Fibroblast of the aortic adventitia (primary cell): ENCODE results near the gene FLII. TPM values are rescaled to one million over a fixed set of nuclear protein-coding genes. Genes with fewer than 3 reads are reported as not detected.

Experiments
- DNase-seq: peaks from one replicate; pipeline ENCODE4 v3.0.0-alpha.2; 2010; ENCODE audit warnings: low read depth
- H3K4me3 ChIP-seq: 2 replicates; pipeline ENCODE4 v1.5.1; 2011; ENCODE audit warnings: low read depth, mild to moderate bottlenecking, control low read depth, low read length, moderate library complexity
- CTCF ChIP-seq: IDR thresholded peaks from 2 replicates; pipeline ENCODE4 v1.5.1; 2011; ENCODE audit warnings: mild to moderate bottlenecking, low read length, control low read depth, inconsistent platforms; ENCODE audit not compliant: insufficient read depth
- total RNA-seq: library from RNA; depleted of rRNA; stranded (reverse); fragments of >200 nt; gene quantifications from 2 replicates; pipeline ENCODE4 v1.2.3, GENCODE V29; 2012; ENCODE audit warnings: low replicate concordance

Gene FLII
- total RNA-seq, 1 donor, result 305 TPM

GRCh38 chr17:18267366-18267765 is 8.8 kb upstream of the FLII start:
- TF ChIP-seq CTCF, result no peak
- H3K4me3 ChIP-seq, result no peak overlapping the region
- no peak for DNase-seq

- no peak overlapping the region for H3K4me3 ChIP-seq
- DNase-seq, result no peak
- no peak for TF ChIP-seq CTCF
These were observed 5.5 kb upstream of the FLII start for GRCh38 chr17:18263885-18264682.

- TF ChIP-seq CTCF, result no peak
- H3K4me3 ChIP-seq, result no peak overlapping the region
- no peak for DNase-seq
These were observed 4.1 kb upstream of the FLII start for GRCh38 chr17:18262641-18263040.

GRCh38 chr17:18262111-18262510 is 3.6 kb upstream of the FLII start:
- no peak for TF ChIP-seq CTCF

GRCh38 chr17:18261659-18262058 is 3.1 kb upstream of the FLII start:
- TF ChIP-seq CTCF, result no peak
- peak overlapping the region; percentile 89 for H3K4me3 ChIP-seq
- DNase-seq, result no peak

More at GRCh38 chr17:18262111-18262510, 3.6 kb upstream of the FLII start:
- peak overlapping the region; percentile 89 for H3K4me3 ChIP-seq
- no peak for DNase-seq

GRCh38 chr17:18261146-18261515 is 2.6 kb upstream of the FLII start:
- DNase-seq, result peak; percentile 38
- no peak for TF ChIP-seq CTCF
- peak overlapping the region; percentile 89 for H3K4me3 ChIP-seq
